SU-DHL-6 (cell line): ENCODE measurements around the gene ARHGAP22.

Experiments
- H2AFZ ChIP-seq: fragments of 200-600 bp; sonication (generic); 2 replicates; pipeline ENCODE4 v1.6.1; 2014; ENCODE audit warnings: low read depth, mild to moderate bottlenecking, moderate library complexity, mixed read lengths, antibody characterized with exemption, low read length; ENCODE audit not compliant: severe bottlenecking
- H3F3A ChIP-seq: fragments of 200-600 bp; shearing (Covaris generic); 2 replicates; pipeline ENCODE4 v1.6.0; 2016; ENCODE audit warnings: antibody characterized with exemption, mild to moderate bottlenecking; ENCODE audit not compliant: insufficient read depth
- H3K27ac ChIP-seq: fragments of 200-600 bp; sonication (generic); 2 replicates; pipeline ENCODE4 v1.5.1; 2016; ENCODE audit warnings: low read depth, mild to moderate bottlenecking, low read length, moderate library complexity, mixed read lengths
- H3K27me3 ChIP-seq: fragments of 200-600 bp; sonication (generic), shearing (Covaris generic); 2 replicates; pipeline ENCODE4 v1.6.0; 2014; ENCODE audit warnings: mild to moderate bottlenecking, low read length
- H3K36me3 ChIP-seq: fragments of 200-600 bp; sonication (generic); 2 replicates; pipeline ENCODE4 v1.6.1; 2014; ENCODE audit warnings: mild to moderate bottlenecking, low read length, mixed read lengths
- H3K4me2 ChIP-seq: fragments of 300-600, 200-600 bp; shearing (Covaris generic), sonication (generic); 2 replicates; pipeline ENCODE4 v1.6.0; 2014; ENCODE audit warnings: low read length, low read depth, mild to moderate bottlenecking; ENCODE audit not compliant: poor library complexity, severe bottlenecking
- H3K4me3 ChIP-seq: fragments of 200-600 bp; sonication (generic); 2 replicates; pipeline ENCODE4 v1.5.1; 2014; ENCODE audit warnings: antibody characterized with exemption, low read length, mild to moderate bottlenecking, mixed read lengths; ENCODE audit not compliant: insufficient read depth, poor library complexity, severe bottlenecking
- H3K79me2 ChIP-seq: fragments of 200-600 bp; sonication (generic); 2 replicates; pipeline ENCODE4 v1.6.1; 2014; ENCODE audit warnings: mild to moderate bottlenecking, low read length, moderate library complexity; ENCODE audit not compliant: insufficient read depth
- H3K9ac ChIP-seq: fragments of 200-600 bp; sonication (generic); 2 replicates; pipeline ENCODE4 v1.7.0; 2014; ENCODE audit warnings: mild to moderate bottlenecking, low read length
- H3K9me2 ChIP-seq: fragments of 200-600 bp; sonication (generic); replicated peaks from 2 replicates; pipeline ENCODE4 v1.6.1; 2014; ENCODE audit warnings: low read length; ENCODE audit not compliant: insufficient read depth
- H3K9me3 ChIP-seq: fragments of 200-600 bp; sonication (generic); 2 replicates; pipeline ENCODE4 v1.6.1; 2014; ENCODE audit warnings: low read length, mixed read lengths; ENCODE audit not compliant: insufficient read depth
- H4K20me1 ChIP-seq: fragments of 200-600 bp; sonication (generic); 2 replicates; pipeline ENCODE4 v1.6.1; 2014; ENCODE audit warnings: low read depth, mild to moderate bottlenecking, antibody characterized with exemption, low read length, moderate library complexity, mixed read lengths
- EZH2phosphoT487 ChIP-seq: fragments of 200-600 bp; sonication (generic), shearing (Covaris generic); conservative IDR thresholded peaks from 2 replicates; pipeline ENCODE4 v1.6.1; 2018; ENCODE audit warnings: mild to moderate bottlenecking, antibody characterized with exemption, low read length, moderate library complexity, mixed read lengths
- TF ChIP-seq, protein P1 (sequence below): fragments of 200-600 bp; sonication (generic); IDR thresholded peaks from one replicate; pipeline ENCODE4 v1.5.1; 2017; ENCODE audit warnings: antibody characterized with exemption, mild to moderate bottlenecking, low read length, moderate library complexity; ENCODE audit not compliant: insufficient read depth, poor library complexity, severe bottlenecking

ARHGAP22 gene

DNA sequence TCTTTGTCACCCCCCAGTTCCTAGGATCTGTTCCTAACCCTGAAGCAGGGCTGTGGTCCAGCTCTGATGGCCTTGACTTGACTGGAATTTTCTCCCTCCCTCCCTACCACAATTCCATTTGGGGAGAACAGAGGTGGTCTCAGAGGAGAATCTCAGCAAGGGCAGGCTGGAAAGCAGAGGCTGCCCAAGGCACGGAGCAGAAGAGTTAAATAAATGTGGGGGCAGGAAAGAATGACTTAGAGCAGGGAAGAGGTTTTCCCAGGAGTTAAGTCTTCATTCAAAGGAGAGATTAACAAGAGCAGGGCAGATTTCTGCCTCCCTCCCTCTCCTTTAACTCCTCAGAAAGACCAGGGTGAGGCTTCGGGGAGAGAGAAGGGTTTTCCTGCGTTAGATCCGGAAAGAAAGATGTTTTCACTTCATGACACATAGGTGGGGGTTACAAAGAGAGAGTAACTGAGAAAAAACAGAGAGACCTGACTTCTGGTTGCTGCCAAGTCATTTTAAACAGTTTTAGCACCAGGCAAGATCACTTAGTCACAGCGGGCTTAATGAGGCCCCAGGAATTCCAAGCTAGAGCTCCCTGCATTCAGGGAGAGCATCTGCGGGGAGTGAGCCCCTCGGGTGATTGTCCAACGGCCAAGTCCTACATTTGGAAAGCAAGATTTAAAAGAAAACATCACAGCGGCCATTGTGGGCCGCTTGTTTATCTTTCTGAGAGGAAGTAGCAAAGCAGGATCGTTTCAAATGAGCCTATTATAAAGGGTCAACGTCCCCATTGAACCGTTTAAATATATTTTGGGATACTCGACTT, 78.7 kb downstream of the ARHGAP22 start:
- no peak overlapping the region for H3K27ac ChIP-seq
- no peaks in the 10 kb centered on the region for H3K9me3 ChIP-seq
- no peaks in the 10 kb centered on the region for H3K36me3 ChIP-seq
- H3K9ac ChIP-seq = no peak overlapping the region
- no peak for TF ChIP-seq EZH2phosphoT487
- TF ChIP-seq, protein P1, sequence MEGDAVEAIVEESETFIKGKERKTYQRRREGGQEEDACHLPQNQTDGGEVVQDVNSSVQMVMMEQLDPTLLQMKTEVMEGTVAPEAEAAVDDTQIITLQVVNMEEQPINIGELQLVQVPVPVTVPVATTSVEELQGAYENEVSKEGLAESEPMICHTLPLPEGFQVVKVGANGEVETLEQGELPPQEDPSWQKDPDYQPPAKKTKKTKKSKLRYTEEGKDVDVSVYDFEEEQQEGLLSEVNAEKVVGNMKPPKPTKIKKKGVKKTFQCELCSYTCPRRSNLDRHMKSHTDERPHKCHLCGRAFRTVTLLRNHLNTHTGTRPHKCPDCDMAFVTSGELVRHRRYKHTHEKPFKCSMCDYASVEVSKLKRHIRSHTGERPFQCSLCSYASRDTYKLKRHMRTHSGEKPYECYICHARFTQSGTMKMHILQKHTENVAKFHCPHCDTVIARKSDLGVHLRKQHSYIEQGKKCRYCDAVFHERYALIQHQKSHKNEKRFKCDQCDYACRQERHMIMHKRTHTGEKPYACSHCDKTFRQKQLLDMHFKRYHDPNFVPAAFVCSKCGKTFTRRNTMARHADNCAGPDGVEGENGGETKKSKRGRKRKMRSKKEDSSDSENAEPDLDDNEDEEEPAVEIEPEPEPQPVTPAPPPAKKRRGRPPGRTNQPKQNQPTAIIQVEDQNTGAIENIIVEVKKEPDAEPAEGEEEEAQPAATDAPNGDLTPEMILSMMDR = no peak
- no peak overlapping the region for H3K4me2 ChIP-seq
- H3K9me2 ChIP-seq = no peaks in the 10 kb centered on the region
- no peaks in the 10 kb centered on the region for H3F3A ChIP-seq
- no peaks in the 10 kb centered on the region for H3K27me3 ChIP-seq
- H4K20me1 ChIP-seq = no peaks in the 10 kb centered on the region
- no peak overlapping the region for H3K4me3 ChIP-seq
- H3K79me2 ChIP-seq = no peaks in the 10 kb centered on the region
- H2AFZ ChIP-seq = no peak overlapping the region

DNA sequence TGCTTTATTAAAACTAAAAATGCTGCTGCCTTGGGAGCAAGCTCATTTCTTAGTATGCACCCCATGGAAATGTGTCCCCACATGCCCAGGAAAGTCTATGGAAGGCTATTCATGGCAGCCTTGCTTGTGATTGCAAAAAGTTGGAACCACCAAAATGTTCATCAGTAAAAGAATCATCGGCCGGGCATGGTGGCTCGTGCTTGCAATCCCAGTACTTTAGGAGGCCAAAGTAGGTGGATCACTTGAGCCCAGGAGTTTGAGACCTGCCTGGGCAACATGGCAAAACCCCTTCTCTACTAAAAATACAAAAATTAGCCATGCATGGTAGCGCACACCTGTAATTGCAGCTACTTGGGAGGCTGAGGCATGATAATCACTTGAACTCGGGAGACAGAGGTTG, 79.8 kb downstream of the ARHGAP22 start:
- Histone ChIP-seq H3F3A (no peaks in the 10 kb centered on the region), H3K4me3 (no peak overlapping the region), H3K27me3 (no peaks in the 10 kb centered on the region), H3K9me3 (no peaks in the 10 kb centered on the region), H3K9me2 (no peaks in the 10 kb centered on the region), H3K36me3 (no peaks in the 10 kb centered on the region), H2AFZ (no peak overlapping the region), H3K27ac (no peak overlapping the region), H3K4me2 (no peak overlapping the region), H4K20me1 (no peaks in the 10 kb centered on the region), H3K9ac (no peak overlapping the region), H3K79me2 (no peaks in the 10 kb centered on the region)
- TF ChIP-seq, protein P1 = no peak
- TF ChIP-seq EZH2phosphoT487 = no peak

DNA sequence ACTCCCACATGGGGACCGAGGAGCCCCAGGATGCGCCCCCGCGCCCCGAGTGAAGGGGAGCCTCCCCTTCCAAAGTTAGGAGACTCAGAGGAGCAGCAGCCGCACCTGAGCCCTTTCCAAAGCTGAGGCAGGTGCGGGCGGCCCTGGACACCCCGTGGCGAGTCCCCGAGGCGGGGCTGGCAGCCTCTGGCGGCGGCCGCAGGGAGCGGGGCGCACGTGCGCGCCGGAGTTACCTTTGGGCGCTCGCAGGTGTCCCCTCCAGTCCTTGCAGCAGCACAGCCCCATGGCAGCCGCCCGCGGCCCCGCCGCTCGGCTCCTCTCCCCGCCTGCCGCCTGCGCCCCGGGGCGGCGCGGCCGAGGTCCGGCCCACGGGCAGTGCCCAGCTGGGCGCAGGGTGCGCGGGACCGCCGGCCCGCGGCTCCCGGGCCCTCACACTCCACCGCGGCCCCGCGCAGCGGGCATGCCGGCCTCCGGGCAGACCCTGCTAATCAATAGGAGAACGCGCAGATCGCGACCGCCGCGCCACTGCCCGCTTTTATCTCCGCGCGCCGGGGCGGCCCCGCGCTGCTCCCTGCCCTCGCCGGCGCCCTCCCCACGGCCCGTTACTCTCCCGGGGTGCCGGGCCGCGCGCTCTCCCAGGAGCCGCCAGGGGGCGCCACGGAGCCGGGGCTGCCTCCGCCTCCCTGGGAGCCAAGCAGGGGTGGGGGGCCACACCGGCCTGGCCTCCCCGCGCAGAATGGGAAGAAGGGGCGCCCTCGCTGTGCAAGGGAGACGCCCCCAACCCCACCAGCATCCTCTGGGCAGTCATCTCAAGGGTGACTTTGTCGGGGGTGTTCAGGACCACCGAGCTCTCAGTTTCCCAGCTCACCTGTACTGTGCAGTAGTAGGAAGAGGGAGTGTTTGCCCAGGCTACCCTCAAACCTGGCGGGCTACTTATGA, 80.8 kb downstream of the ARHGAP22 start:
- H3K79me2 ChIP-seq = no peaks in the 10 kb centered on the region
- no peaks in the 10 kb centered on the region for H3K9me2 ChIP-seq
- no peaks in the 10 kb centered on the region for H3K27me3 ChIP-seq
- no peak overlapping the region for H3K4me3 ChIP-seq
- no peaks in the 10 kb centered on the region for H3F3A ChIP-seq
- no peaks in the 10 kb centered on the region for H3K9me3 ChIP-seq
- H3K27ac ChIP-seq = no peak overlapping the region
- no peak overlapping the region for H3K9ac ChIP-seq
- H3K36me3 ChIP-seq = no peaks in the 10 kb centered on the region
- no peaks in the 10 kb centered on the region for H4K20me1 ChIP-seq
- TF ChIP-seq, protein P1 = peak; percentile 29
- no peak for TF ChIP-seq EZH2phosphoT487
- H3K4me2 ChIP-seq = no peak overlapping the region
- no peak overlapping the region for H2AFZ ChIP-seq
